ENCODE results near the gene SPNS1.

The SPNS1 gene

DNA sequence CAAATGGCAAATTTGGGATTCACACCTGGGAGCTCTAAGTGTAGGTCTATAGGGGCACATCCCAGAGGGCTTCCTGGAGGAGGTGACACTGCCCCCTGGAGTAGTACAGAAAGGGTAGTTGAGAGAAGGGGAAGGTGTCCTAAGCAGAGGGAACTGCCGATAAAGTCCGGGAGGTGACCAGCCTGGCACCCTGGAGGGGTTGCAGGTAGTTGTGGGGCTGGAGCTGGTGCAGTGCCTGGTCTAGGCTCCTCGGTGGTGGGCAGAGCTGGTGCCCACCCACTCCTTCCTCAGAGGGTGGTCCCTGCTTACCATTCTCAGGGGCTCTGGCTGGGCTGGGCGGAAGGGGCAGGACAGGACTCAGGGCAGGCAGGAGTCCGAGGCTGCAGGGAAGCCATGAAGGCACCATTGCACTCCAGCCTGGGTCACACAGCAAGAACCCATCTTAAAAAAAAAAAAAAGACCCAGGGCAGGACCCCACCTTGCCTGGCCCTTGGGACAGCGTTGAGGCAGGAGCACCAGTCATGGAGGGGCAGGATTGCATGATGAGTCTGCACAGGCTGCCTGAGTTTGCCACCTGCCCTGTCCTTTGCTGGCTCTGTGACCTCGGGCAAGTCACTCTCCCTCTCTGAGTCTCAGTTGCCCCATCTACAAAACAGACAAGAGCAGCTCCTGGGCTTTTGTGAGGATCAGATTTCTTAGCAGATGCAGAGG is 54.0 kb downstream of the SPNS1 start:
- no peaks in the 10 kb centered on the region for H4K20me1 ChIP-seq (ENCODE audit: insufficient read depth, low read length)
- H3K27me3 ChIP-seq (ENCODE audit: insufficient read depth, low read length) = no peaks in the 10 kb centered on the region
- no peak overlapping the region for H3K4me2 ChIP-seq (ENCODE audit: low read length)
- no peak overlapping the region for H3K27ac ChIP-seq (ENCODE audit: low read depth, low read length, poor library complexity, severe bottlenecking)
- H3K4me1 ChIP-seq (ENCODE audit: insufficient read depth, low read length, severe bottlenecking) = no peaks in the 10 kb centered on the region
- no peaks in the 10 kb centered on the region for H3K36me3 ChIP-seq (ENCODE audit: insufficient read depth, low read length)
- no peak overlapping the region for H3K4me3 ChIP-seq (ENCODE audit: low read depth, low read length, poor library complexity, severe bottlenecking)
- no peaks in the 10 kb centered on the region for H3K9me3 ChIP-seq (ENCODE audit: low read length)
- H3K9ac ChIP-seq (ENCODE audit: low read length) = no peak overlapping the region
- H3F3A ChIP-seq (ENCODE audit: insufficient read depth, low read length) = no peaks in the 10 kb centered on the region
- H3K9me2 ChIP-seq (ENCODE audit: low read depth, low read length) = no peaks in the 10 kb centered on the region
- H2AFZ ChIP-seq (ENCODE audit: low read length) = no peak overlapping the region
- TF ChIP-seq CTCF (IDR thresholded peaks at IDR 0.05; ENCODE audit: low read length) (no peak), EZH2 (IDR thresholded peaks at IDR 0.05; ENCODE audit: borderline replicate concordance, low read length) (no peak)
- no peaks in the 10 kb centered on the region for H3K79me2 ChIP-seq (ENCODE audit: insufficient read depth, low read length)

GRCh38 chr16:29029168-29029994 is 54.8 kb downstream of the SPNS1 start:
- Histone ChIP-seq H4K20me1 (ENCODE audit: insufficient read depth, low read length) (no peaks in the 10 kb centered on the region), H3K9me3 (ENCODE audit: low read length) (no peaks in the 10 kb centered on the region), H3K36me3 (ENCODE audit: insufficient read depth, low read length) (no peaks in the 10 kb centered on the region), H3K27me3 (ENCODE audit: insufficient read depth, low read length) (no peaks in the 10 kb centered on the region), H3K79me2 (ENCODE audit: insufficient read depth, low read length) (no peaks in the 10 kb centered on the region), H3K9me2 (ENCODE audit: low read depth, low read length) (no peaks in the 10 kb centered on the region), H3K4me2 (ENCODE audit: low read length) (no peak overlapping the region), H3K27ac (ENCODE audit: low read depth, low read length, poor library complexity, severe bottlenecking) (no peak overlapping the region), H2AFZ (ENCODE audit: low read length) (no peak overlapping the region), H3K4me3 (ENCODE audit: low read depth, low read length, poor library complexity, severe bottlenecking) (no peak overlapping the region), H3F3A (ENCODE audit: insufficient read depth, low read length) (no peaks in the 10 kb centered on the region), H3K4me1 (ENCODE audit: insufficient read depth, low read length, severe bottlenecking) (no peaks in the 10 kb centered on the region), H3K9ac (ENCODE audit: low read length) (no peak overlapping the region)
- no peak for TF ChIP-seq CTCF (IDR thresholded peaks at IDR 0.05; ENCODE audit: low read length)
- no peak for TF ChIP-seq EZH2 (IDR thresholded peaks at IDR 0.05; ENCODE audit: borderline replicate concordance, low read length)

DNA sequence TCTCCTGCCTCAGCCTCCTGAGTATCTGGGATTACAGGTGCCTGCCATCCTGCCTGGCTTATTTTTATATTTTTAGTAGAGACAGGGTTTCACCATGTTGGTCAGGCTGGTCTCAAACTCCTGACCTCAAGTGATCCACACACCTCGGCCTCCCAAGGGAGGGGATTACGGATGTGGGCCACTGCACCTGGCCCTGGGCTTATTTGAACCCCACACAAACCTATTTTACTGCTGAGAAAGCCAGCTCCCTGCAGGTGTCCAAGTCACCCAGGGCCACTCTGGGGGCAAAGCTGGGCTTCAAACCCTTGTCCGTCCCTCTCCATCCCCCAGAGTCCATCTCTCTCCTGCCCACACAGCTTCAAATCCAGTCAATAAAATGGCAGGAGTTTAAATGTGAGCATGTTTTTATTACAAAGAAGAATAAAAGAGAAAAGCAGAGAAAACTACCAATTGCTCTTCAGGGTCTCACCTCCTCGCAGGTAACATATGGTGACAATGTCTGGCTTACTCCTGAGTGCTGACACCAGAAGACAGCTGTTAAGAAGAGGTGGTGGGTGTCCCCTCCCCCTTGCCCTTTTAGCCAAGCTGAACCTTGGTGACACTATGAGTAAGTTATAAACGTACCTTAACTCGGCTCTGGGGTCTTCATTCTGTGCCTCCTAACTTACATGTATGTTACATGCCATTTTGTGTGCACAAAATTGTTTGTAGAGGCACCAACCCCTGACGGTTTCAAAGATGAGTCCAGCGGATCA is 55.7 kb downstream of the SPNS1 start:
- H4K20me1 ChIP-seq (ENCODE audit: insufficient read depth, low read length) = no peaks in the 10 kb centered on the region
- no peak overlapping the region for H3K27ac ChIP-seq (ENCODE audit: low read depth, low read length, poor library complexity, severe bottlenecking)
- H3K9me2 ChIP-seq (ENCODE audit: low read depth, low read length) = no peaks in the 10 kb centered on the region
- TF ChIP-seq EZH2 (IDR thresholded peaks at IDR 0.05; ENCODE audit: borderline replicate concordance, low read length) = no peak
- no peak for TF ChIP-seq CTCF (IDR thresholded peaks at IDR 0.05; ENCODE audit: low read length)
- H3K79me2 ChIP-seq (ENCODE audit: insufficient read depth, low read length) = no peaks in the 10 kb centered on the region
- no peaks in the 10 kb centered on the region for H3K36me3 ChIP-seq (ENCODE audit: insufficient read depth, low read length)
- H3K4me1 ChIP-seq (ENCODE audit: insufficient read depth, low read length, severe bottlenecking) = no peaks in the 10 kb centered on the region
- H3K4me3 ChIP-seq (ENCODE audit: low read depth, low read length, poor library complexity, severe bottlenecking) = no peak overlapping the region
- H3K27me3 ChIP-seq (ENCODE audit: insufficient read depth, low read length) = no peaks in the 10 kb centered on the region
- no peaks in the 10 kb centered on the region for H3K9me3 ChIP-seq (ENCODE audit: low read length)
- no peak overlapping the region for H3K4me2 ChIP-seq (ENCODE audit: low read length)
- H3F3A ChIP-seq (ENCODE audit: insufficient read depth, low read length) = no peaks in the 10 kb centered on the region
- H3K9ac ChIP-seq (ENCODE audit: low read length) = no peak overlapping the region
- no peak overlapping the region for H2AFZ ChIP-seq (ENCODE audit: low read length)
